Measurements from ENCODE around the gene SIK2.

The SIK2 gene

DNA sequence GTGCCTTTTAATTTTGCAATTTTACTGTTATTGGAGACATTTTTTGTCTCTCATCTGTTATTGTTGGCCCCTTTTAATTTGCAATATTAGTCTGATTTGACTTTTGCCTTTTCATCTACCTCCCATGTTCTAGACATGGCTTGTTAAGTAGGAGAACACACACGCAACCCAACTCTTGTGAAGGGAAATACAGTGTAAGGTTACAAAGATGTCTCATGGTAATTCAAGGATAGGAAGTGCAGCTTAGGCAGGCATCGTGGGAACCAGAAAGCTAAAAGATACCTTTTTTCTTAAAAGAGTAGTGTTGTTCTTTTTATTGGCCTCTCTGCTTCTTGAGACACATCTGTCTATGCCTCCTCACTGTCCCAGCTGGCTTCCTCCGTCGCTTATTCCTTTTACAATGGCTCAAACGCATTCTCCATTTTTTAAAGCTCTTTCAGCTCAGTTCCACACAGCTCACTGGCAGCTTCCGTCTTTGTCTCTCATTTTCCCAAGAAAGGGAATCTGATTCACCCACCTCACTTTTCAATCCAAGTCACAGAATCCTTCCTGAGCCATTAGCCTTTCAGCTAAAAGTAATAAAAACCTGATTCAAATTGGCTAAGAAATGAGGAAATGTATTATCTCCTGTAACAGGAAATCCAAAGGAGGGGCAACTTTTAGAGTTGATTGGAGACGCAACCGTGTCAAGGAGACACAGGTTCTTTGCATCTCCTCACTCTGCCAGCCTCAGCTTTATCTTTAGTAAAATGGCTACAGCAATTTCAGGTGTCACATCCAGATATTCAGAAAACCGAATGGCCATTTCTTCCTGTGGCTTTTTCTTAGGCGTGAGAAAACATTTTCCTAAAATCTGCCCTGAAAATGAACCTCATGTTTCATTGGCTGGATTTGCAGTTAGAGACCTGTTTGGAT lies 57.2 kb downstream of the SIK2 start:
- DNase-seq, result peak in 1 of 14 donors; percentile 26

DNA sequence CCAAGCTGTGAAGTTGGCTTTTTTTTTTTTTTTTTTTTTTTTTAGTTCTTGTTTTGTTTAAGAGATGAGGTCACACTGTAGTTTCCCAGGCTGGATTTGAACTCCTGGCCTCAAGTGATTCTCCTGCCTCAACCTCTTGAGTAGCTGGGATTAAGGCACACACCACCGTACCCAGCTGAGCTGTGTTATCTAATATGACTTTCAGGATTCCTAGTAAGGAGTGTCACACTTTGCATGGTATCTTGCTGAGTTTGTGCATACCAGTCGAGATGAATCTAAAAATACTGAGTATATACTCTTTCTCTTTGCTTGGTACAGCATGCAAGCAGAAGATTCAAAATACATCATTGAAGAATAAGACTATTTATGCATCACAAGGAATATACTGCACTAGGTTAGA lies 58.6 kb downstream of the SIK2 start:
- no peak for DNase-seq

DNA sequence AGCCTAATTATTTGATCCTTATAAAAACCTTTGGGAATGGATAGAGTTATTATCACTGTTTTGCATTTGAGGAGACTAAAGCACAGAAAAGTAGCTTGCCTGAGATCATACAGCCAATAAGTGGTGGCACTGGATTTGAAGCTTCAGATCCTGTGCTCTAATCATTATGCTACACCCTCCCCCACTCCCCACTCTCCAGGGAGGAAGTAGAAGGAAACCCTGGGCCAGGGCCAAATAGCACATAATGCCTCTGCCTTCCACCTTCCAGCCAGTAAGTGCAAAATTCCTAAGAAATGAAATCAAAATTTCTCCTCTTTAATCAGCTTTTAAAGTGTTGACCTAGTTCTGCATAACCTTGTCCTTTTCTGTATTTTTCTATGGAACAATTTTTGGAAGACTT lies 61.6 kb downstream of the SIK2 start:
- DNase-seq, result peak in 1 of 14 donors; percentile 6

DNA sequence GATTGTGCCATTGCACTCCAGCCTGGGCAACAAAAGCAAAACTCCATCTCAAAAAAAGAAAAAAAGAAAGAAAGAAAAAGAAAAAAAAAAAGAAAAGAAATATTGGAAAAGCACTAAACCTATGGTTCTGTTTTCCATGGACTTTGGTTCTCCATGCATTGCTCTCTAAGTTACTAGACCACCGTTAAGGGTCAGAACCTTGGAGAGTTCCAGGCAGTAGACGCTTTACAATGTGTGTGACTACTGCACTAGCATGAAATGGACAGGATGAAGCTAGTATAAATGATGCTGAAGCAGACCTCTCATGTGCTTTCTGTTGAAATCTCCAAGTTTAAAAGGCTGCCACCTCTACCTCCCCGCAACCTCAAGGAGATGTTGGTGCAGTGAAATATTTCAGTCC lies 63.5 kb downstream of the SIK2 start:
- no peak for DNase-seq

DNA sequence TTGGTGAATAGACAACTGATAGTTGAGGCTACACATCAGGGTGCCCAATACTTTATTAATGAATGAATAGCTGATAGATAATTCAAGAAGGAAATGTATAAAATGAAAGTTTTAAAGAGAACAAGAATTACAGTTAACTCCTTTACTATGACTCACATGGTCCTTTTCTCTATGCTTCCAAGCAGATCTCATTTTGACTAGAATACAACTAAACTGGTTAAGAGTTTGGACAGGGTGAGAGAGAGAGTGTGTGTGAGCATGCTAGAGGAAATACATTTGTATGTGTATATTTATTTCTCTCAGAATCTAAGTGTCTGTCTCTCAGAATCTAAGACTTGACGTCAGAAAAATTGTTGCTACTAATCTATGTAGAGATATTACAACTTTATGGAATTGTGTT lies 66.7 kb downstream of the SIK2 start:
- DNase-seq, result no peak

DNA sequence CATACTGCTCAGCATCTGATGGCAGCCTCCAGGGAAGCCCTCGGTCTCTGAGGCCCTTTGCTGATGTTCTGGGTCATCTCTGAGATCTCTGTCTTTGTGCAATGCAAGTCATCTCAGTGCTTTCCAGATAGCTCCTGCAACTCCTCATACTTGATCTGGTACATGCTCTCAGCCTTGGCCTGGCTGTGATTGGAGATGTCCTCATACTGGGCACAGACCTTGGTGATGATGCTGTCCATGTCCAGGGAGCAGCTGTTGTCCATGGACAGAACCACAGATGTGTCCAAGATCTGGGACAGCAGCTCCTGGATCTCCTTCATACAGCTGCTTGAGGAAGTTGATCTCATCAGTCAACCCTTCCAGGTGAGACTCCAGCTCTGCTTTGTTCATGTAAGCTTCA lies 69.1 kb downstream of the SIK2 start:
- no peak for DNase-seq

DNA sequence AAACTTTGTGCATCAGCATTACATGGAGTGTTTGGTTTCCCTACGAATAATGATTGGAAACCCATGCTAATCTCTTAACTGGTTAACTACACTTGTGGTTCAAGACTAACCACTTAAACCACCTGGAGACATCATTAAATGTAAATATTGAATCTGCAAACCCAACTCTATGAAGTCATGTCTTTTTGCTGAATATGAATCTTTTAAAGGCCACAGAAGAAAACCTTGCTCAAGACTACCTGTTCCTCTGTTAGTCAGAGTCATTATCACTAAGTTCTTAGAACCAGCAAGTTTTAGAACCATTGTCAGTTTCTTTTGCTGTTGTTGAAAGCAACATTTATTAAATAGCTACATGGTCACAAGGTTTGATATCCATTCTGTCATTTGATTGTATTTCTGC lies 70.7 kb downstream of the SIK2 start:
- no peak for DNase-seq

DNA sequence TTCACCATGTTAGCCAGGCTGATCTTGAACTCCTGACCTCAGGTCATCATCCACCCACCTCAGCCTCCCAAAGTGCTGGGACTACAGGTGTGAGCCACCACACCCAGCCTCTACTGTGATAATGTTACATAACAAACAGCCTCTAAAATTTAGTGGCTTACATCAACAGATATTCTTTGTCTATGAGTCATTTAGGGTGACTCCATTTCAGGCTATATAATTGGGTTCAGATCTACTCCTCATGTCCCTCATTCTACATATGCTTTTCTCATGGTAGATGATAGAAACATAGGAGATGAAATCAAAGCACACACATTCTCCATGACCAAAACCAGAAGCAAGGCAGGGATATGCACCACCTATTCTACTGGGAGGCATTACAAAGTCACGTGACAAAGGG lies 72.7 kb downstream of the SIK2 start:
- DNase-seq, result no peak

DNA sequence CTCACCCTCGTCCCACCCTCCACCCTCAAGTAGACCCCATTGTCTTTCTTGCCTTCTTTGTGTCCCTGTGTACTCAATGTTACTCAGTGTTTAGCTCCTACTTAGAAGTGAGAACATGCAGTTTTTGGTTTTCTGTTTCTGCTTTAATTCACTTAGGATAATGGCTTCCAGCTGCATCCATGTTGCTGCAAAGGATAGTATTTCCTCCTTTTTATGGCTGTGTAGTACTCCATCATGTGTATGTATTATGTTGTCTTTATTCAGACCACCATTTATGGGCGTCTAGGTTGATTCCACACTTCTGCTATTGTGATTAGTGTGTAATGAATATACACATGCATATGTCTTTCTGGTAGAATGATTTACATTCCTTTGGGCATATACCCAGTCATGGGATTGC lies 73.6 kb downstream of the SIK2 start:
- no peak for DNase-seq

DNA sequence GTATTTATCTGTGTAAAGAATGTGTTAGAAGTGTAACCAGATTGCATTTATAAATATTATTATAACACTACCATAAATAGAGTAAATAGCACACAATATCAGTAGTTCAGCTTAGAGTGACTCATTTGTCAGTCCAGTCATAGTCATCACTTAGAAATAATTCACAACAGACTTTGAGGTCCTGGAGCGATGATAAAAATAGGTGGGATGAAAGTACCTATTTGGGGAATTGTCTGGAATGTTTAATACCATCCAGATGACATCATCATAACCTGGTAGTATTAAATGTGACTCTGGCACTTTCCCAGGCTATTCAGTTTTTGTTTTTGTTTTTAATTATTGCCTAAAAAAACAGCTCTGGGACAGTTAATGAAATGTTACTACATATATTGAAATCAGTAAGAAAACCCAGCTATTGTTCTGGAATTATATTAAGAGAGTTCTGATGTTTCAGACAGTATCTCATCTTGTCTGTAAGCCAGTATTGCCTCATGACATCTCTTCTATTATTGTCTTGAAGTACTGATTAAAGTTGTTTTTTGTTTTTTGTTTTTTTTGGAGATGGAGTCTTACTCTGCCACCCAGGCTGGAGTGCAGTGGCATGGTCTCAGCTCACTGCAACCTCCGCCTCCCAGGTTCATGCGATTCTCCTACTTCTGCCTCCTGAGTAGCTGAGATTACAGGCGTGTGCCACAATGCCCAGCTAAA lies 74.8 kb downstream of the SIK2 start:
- DNase-seq, result no peak

DNA sequence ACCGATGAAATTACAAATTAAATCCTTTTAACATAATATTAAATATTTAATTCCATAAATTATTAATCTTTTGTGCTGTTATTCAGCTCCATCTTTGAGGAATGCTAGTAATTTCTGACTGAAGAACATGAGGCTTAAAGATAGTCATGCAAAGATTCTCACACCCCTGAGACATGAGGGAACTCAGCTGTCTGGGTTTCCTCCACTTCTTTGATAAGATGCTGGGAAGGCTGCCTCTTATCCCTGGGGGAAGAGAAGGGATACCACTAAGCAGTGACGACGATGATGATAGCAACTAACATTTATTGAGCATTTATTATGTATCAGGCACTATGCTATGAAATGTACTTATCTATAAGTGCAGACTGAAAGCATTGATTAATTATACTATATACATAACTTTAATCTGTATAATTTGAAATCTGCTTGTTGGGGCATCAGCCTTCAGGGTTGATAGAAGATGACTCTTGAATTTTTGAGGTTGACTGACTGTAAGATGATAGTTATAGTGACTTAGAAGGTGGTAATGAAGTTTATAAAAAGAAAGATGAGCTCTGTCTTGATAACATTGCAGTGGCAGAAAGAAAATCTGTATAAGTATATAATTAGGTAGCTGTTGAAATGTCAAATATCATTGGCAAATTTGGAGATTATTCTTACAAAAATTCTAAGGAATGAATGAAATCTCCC lies 78.4 kb downstream of the SIK2 start:
- DNase-seq, result no peak

DNA sequence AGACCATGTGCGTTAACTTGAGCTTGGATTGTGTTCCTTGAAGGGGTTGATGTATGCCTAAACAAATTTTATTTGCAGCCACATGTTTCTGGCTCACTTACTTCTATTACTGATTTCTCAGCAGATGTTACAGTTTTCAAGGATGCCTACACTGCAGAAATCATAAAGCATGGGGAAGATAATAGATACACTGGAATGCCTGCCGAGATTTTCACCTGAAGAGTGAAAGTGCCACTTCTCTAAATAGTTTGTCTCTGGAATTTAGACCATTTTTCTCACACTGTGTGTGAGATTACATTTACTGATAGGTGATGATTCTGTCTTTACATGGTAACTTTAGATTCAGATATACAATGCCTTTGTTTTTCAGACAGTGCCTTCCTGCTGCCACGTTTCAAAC lies 81.6 kb downstream of the SIK2 start:
- no peak for DNase-seq

DNA sequence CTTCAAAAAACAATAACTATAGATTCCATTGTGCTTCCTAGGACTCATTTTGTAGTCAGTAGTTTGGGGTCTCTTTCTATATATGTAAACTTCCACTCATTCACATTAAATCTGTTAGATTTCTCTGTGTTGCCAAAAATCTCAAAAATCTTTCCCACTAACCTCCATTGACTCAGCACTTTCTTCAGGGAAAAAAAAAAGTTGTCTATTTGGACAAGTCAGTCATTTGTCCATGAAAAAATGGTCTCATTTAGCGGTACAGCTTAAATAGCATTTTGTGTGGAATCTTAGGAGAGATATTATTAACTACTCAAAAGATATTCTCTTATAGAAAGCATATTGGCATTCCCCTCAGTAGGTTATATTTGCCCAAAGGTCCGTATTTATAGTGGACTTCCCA lies 82.0 kb downstream of the SIK2 start:
- DNase-seq, result no peak

DNA sequence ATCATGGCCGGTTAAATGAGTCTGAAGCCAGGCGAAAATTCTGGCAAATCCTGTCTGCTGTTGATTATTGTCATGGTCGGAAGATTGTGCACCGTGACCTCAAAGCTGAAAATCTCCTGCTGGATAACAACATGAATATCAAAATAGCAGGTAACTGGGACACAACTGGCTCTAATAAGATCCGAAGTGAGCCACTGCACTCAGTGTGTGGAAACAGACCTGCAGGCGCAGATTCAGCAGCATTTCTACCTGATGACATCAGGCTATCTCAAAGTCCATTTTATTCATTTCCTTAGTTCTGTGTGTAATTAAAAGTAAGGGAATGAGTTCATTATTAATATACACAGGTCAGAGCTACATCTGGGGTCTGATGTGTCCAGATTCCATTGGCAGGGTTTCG lies 85.8 kb downstream of the SIK2 start:
- no peak for DNase-seq

DNA sequence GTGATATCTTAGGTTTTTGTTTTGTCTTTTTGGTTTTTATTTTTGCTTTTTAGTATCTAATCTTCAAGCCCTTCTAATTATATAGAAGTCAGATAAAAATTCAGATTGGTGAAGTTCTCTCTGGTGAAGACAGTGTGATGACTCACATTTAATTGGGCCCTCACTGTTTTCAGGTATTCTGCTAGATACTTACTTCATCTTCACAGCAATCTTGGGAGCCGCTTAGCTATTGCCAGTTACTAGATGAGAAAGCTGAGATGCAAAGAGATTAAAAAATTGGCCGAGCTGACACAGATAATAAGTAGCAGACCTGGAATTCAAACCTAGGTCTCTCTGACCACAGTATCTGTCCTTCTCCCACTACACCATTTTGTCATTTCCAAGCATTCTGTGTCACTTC lies 88.9 kb downstream of the SIK2 start:
- DNase-seq, result no peak

DNA sequence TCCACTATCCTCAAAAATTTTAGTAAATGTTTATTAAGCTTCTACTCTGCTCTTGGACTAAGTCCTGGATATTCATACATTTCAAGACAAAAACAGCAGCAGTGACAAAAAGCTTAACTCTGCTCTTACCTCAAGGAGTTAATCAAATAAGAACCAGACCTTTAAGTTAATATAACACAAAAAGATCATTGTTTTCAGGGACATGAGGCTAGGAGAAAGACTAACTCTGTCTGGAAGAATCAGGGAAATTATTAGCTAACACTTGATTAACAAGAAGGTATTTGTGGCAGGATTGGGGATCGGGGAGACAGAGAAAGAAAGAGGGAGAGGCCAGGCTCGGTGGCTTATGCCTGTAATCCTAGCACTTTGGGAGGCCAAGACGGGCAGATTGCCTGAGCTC lies 89.5 kb downstream of the SIK2 start:
- DNase-seq, result no peak

DNA sequence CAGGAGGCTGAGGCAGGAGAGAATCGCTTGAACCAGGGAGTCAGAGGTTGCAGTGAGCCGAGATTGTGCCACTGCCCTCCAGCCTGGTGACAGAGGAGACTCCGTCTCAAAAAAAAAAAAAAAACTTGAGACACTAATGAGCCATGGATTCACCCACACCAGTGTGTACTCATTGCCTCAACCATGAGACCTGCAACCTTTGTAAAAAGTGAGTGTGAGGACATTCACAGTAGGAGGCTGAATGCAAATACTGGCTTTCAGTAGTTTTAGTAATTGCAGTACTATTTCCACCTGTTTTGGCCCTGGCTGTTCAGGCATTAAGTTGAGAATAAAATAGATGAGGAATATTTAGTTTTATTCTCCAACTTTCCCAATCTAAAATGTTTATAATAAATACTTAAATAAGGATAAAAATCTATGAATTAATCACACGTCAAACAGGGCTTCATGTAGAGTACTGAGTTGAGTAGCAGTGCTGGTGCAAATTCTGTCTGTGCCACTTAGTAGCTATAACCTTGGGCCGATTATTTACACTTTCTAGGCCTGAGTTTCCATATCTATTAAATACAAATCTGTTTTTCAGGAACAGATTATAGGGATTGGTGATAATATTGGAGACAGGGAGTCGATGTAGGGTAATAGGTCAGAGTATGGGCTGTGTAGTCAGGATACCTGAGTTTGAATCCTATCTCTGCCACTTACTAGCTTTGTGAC lies 91.1 kb downstream of the SIK2 start:
- DNase-seq, result no peak

DNA sequence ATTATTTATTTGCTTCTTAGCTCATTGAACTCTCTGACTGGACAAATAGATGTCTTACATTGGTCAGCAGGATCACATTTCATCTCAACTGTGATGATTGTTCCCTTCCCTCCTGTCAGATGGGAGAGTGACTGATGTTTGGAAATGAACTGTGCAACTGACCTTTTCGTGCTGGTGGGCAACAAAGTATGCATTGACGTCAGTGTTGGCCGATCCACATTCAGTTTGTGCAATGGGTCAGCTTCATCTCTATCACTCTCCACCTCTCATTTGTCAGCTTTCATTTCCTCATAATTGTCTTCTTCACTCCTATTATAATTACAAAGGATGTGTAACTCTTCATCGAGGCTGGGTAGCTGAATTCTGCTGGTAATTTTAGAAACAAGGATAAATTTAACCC lies 92.6 kb downstream of the SIK2 start:
- peak in 1 of 14 donors; percentile 7 for DNase-seq

DNA sequence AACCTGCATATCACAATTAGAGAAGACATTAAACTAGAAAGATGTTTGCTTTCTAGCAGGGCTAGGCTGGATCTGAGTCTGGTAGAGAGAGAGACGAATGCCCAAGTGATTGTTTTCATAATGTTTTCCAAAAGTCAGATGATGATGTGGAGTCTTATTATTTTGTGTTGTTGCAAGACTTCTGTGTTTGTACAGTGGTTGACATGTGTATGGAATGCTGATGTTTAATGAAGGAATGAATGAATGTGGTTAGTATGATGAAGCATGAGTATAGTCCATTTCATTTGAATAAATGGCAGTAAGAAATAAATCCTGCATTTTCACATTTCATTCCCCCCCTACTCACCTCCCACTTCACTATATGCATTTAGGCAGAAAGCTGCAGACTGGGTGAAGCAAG lies 94.3 kb downstream of the SIK2 start:
- DNase-seq, result no peak

DNA sequence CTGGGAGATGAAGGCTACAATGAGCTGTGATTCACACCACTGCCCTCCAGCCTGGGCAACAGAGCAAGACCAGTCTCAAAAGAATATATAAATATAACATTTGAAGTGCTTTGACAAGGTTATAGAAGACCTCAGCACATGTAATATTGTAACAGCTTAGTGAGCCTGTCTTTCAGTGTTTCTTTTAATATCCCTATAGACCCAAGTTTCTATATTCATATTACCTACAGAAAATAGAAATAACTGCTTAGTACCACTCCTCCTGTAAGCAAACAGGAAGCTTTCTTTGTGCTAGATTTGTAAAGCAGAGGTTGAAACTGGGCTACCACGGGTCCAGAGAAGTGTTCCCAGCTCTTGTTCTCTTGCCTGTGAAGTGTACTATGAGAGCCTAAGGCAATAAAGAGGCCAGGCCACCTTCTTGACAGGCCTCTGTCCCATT lies 95.7 kb downstream of the SIK2 start:
- DNase-seq, result no peak

DNA sequence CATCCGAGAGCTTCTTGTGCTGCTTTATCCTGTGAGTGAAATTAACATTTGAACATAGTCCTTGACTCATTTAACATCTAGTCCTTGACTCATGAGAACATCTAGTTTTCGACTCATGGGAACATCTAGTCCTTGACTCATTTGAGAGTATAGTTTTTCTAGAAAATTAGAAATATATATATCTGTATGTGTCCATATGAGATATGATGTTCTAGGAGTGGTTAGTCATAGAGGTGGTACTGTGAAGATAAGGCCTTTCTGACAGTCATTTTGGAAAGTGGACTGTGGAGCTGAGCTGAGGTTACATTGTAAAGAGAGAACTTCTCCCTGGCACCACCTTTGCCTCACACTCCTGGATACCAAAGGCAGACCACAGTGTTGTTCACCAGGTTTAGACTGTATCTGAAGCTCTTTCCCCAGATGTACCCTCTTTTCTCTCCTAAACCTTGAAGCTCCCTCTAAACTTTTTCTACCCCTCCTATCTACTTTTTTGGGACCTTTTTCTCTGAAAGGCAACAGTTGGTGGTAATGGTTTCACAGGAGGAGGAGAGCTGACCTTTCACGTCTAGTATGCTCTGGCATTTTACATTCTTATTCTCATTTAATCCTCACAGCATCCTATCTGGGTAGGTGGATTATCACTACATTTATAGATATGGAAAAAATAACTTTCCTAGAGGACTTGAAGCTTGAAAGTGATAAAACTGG lies 96.8 kb downstream of the SIK2 start:
- DNase-seq, result no peak

DNA sequence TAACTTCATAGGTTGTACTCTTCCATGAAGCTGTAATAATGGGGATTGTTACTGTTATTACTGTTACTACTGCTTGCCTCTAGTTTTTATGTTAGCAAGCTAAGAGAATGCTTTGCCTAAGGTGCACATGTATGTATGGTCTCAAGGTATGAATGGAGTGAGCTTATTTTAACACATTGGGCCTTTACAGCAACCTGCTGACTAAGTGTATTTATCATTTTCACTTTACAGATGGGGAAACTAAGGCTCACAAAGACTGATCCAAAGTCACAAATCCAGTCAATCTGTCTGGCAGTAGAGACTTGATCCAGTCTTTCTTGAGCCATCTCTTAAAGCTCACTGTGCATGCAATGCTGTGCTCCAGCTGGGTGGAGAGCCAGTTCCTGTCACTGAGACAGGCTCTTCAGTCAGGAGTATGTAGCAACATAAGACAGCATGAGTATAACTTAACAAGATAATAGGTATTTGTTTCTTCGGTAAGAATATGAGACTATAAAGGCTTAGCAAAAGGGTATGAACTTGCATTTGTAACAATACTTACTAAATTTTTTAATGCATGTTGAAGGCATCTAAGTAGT lies 97.4 kb downstream of the SIK2 start:
- DNase-seq, result no peak
